A549 (cell line): ENCODE data around the gene SLX1A.

Experiments used
- CEBPB ChIP-seq, 2 experiments: fragments of >200 bp in 1 of 2; sonication (Bioruptor Twin) in 1 of 2; formaldehyde crosslinking in 1 of 2; IDR thresholded peaks; 2 replicates each; pipeline ENCODE4 v1.6.1; 2012 to 2016
- CHD2 ChIP-seq: fragments of 150-350 bp; IDR thresholded peaks from 2 replicates; pipeline ENCODE4 v1.6.1; 2014; ENCODE audit warnings: low read length; ENCODE audit not compliant: partially characterized antibody
- CTCF ChIP-seq: fragments of >200 bp; sonication (Bioruptor Twin); formaldehyde crosslinking; IDR thresholded peaks from 3 replicates; pipeline ENCODE4 v1.5.1; 2016
- MAFK ChIP-seq: fragments of 450-650 bp; IDR thresholded peaks from 2 replicates; pipeline ENCODE4 v1.6.1; 2014; ENCODE audit not compliant: partially characterized antibody
- MAZ ChIP-seq: fragments of 150-350 bp; IDR thresholded peaks from 2 replicates; pipeline ENCODE4 v1.6.1; 2014; ENCODE audit warnings: antibody characterized with exemption, low read depth, low read length, borderline replicate concordance
- POLR2A ChIP-seq: IDR thresholded peaks from 2 replicates; pipeline ENCODE4 v1.6.1; 2012; ENCODE audit warnings: mild to moderate bottlenecking, low read length
- POLR2AphosphoS2 ChIP-seq: conservative IDR thresholded peaks from 2 replicates; pipeline ENCODE4 v1.6.1; 2012; ENCODE audit warnings: low read length, improper control_type of control experiment, inconsistent platforms
- REST ChIP-seq: fragments of 200-600 bp; sonication (generic); IDR thresholded peaks from 2 replicates; pipeline ENCODE4 v1.6.1; 2016; ENCODE audit warnings: antibody characterized with exemption, mild to moderate bottlenecking, moderate library complexity
- RFX5 ChIP-seq: fragments of 450-650 bp; IDR thresholded peaks from 2 replicates; pipeline ENCODE4 v1.7.1; 2014; ENCODE audit warnings: antibody characterized with exemption, mild to moderate bottlenecking, moderate library complexity
- TF ChIP-seq, protein P1 (sequence below): fragments of 250-450 bp; sonication (Bioruptor Pico); IDR thresholded peaks from 2 replicates; pipeline ENCODE4 v1.5.0; 2021; ENCODE audit warnings: mild to moderate bottlenecking, moderate library complexity, borderline replicate concordance

- TF ChIP-seq MAFK: no peak
- no peak for TF ChIP-seq CEBPB (IDR thresholded peaks at IDR 0.05)
- TF ChIP-seq CTCF: no peak
- TF ChIP-seq MAZ: no peak
- TF ChIP-seq REST: no peak
- no peak for TF ChIP-seq POLR2AphosphoS2
- no peak for TF ChIP-seq CHD2
- TF ChIP-seq RFX5: no peak
- TF ChIP-seq, protein P1, sequence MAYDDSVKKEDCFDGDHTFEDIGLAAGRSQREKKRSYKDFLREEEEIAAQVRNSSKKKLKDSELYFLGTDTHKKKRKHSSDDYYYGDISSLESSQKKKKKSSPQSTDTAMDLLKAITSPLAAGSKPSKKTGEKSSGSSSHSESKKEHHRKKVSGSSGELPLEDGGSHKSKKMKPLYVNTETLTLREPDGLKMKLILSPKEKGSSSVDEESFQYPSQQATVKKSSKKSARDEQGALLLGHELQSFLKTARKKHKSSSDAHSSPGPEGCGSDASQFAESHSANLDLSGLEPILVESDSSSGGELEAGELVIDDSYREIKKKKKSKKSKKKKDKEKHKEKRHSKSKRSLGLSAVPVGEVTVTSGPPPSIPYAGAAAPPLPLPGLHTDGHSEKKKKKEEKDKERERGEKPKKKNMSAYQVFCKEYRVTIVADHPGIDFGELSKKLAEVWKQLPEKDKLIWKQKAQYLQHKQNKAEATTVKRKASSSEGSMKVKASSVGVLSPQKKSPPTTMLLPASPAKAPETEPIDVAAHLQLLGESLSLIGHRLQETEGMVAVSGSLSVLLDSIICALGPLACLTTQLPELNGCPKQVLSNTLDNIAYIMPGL: no peak
- TF ChIP-seq POLR2A: peak; percentile 52
Measured at GRCh38 chr16:30183233-30184095, 10.2 kb upstream of the SLX1A start, which contains the start of gene CORO1A.
